Measurements from ENCODE around the gene ZRANB1.
A peak's percentile ranks its signal among the peaks of the same experiment; 100 is the strongest.
"Not testable (repeated sequence)": the region's sequence is repeated elsewhere in the genome, so short reads cannot be mapped to it uniquely, and the experiment has no call there.

ZRANB1 gene

DNA sequence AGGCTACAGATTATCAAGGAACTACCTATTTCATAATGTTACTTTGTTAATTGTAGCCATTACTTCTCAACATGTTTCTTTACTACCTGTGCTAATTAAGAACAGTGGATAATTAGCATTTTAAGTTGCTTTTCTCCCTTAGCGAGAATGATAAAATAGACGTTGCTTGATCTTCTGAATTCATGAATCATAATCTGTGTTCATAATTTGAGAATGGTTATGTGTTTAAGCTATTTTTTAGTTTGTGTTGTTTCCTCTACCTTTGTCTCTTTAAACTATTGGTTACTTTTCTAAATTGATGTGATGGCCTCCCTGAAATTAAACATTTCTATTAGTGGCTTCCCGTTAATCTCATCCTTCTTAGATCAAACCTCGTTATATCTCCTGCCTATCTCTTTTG is at the start of gene ZRANB1:
ZRANB1 (plus strand) TSS at position 301 of the 400 bp plus-strand sequence. CDS start 371 bp downstream, outside the sequence.
- DNase-seq: no peak

- DNase-seq: no peak
These were observed 49.0 kb upstream of the ZRANB1 start for GRCh38 chr10:124892905-124893304.

GRCh38 chr10:124894569-124895215 is 47.2 kb upstream of the ZRANB1 start:
- no peak for DNase-seq

GRCh38 chr10:124896751-124897150 is 45.2 kb upstream of the ZRANB1 start:
- DNase-seq: no peak

DNA sequence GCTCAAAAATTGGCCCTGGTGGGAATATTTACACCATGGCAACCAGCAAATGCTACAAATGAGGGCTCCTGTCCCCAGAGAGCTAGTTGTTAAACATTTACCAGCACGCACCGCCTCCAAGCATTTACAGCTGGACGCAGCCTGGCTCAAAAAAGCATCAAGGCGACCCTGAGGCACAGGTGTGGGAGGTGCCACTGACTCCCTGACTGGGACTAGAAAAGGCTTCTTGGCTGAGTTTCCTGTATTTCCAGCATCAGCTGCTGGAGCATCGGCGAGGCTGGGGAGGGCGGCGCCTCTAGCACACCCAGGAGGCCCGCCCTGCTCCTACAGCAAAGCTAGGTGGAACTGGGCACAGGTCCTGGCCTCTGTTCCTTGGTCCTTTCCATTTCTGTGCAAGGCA is 43.5 kb upstream of the ZRANB1 start:
- no peak for DNase-seq

DNA sequence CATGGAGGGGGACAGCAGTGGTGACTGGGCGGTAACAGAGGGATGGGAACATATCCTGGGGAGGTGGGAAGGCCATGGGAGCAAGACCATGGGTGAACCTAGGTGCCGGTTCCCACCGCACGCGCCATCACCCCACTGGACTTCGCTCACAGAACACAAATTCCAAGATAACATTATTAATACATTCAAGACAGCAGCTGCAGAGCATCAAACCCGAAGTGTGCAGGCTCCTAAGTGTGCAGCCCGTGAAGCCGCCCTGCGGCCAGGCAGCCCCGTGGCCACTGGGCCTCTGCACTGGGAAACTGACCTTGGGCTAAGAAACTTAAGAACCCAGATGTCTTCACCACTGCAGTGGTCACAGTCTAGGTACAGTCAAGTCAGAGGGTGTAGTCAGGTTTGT is 42.8 kb upstream of the ZRANB1 start:
- DNase-seq: no peak

DNA sequence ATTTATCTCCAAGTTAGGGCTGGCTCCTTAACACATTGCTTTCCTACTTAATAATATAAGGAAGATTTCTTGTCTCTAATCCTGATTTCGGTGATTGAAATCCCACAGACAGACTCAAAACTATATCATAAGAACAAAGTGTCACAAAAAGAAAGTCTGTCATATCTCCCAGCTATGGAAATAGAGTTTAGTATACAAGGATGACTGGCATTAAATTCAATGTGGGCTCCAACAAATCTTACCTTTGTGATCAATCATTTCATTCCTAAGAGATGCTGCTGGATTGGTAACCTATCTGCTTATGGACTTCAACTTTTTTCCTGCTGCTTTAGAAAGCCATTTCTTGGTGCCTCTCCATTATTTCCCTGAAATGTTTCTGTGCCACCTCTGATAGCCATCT is 39.5 kb upstream of the ZRANB1 start:
- DNase-seq: no peak

- no peak for DNase-seq
These were observed 38.8 kb upstream of the ZRANB1 start for GRCh38 chr10:124903111-124903510.

- no peak for DNase-seq
These were observed 37.1 kb upstream of the ZRANB1 start for GRCh38 chr10:124904796-124905195.

DNA sequence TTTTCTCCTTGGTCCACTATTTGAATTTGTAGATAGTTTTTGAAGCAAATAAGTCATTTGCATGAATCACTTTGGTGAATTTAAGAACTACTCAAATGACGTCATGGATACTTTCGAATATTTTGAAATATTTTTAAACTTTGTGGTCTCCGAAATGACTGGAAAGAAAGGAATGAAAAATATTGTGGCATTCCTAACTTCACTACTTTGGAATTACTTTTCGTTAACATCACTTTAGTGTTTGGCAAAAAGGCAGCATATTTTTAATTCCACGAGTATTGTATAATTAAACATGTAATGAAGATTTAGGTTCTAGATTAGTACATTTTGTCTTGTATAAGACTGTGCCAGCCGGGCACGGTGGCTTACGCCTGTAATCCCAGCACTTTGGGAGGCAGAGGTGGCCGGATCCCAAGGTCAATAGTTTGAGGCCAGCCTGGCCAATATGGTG is 35.3 kb upstream of the ZRANB1 start:
- DNase-seq: no peak

DNA sequence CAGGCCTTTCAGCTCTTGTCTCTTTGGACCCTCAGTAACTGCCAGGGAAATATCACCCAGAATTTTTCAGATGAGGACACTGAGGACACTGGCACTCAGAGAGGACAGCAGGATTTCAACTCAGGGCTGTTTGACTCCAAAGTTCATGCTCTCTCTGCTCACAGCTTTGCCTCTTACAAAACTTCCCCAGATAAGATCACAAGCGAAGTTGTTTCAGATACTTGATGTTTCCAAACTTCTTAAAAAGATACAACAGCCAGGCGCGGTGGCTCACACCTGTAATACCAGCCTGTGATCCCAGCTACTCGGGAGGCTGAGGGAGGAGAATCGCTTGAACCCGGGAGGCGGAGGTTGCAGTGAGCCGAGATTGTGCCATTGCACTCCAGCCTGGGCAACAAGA is 32.4 kb upstream of the ZRANB1 start:
- no peak for DNase-seq

GRCh38 chr10:124911124-124912067 is 30.5 kb upstream of the ZRANB1 start:
- no peak for DNase-seq

DNA sequence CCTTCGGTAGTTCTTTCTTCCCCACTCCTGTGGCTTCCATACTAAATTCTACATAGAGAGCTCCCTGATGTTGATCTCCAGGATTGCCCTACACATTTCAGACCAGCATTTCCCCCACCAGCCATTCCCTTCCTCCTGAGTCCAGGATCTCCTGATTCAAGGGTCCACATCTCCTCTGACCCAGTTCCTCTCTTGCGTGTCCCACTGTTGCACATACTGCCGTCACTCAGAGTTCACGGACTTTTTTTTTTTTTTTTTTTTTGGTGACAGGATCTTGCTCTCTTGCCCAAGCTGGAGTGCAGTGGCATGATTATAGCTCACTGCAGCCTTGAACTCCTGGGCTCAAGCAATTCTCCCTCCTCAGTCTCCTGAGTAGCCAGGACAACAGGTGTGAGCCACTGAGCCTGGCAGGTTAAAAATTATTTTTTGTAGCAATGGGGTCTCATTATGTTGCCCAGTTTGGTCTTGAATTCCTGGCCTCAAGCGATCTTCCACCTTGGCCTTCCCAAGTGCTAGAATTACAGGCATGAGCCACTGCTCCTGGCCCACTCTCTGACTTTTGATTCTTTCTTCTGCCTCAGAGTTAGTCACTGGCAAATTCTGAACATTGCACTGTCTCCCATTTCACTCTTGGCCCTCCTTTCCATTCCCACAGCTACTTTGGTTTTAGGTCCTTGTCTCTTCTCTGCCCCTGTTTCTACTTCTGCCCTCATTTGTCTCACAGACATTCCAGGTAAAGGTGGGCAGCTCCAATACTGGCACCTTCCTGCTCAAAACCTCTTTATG is 29.6 kb upstream of the ZRANB1 start:
- DNase-seq: no peak

DNA sequence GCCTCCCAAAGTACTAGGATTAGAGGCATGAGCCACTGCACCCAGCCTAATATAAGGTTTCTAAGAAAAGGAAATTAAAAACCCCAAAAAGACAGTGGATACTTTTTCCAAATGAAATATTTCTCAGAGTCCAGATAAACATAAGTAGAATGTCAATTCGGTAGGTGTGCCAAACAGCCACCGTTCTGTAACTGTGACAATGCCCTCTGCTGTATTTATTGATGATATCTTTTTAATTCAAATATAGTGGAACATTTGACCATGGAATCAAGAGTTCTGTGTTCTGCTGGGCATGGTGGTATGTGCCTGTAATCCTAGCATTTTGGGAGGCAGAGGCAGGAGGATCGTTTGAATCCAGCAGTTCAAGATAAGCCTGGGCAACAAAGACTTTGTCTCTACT is 28.8 kb upstream of the ZRANB1 start:
- DNase-seq: no peak

GRCh38 chr10:124914398-124914797 is 27.5 kb upstream of the ZRANB1 start:
- DNase-seq: not testable (repeated sequence)

DNA sequence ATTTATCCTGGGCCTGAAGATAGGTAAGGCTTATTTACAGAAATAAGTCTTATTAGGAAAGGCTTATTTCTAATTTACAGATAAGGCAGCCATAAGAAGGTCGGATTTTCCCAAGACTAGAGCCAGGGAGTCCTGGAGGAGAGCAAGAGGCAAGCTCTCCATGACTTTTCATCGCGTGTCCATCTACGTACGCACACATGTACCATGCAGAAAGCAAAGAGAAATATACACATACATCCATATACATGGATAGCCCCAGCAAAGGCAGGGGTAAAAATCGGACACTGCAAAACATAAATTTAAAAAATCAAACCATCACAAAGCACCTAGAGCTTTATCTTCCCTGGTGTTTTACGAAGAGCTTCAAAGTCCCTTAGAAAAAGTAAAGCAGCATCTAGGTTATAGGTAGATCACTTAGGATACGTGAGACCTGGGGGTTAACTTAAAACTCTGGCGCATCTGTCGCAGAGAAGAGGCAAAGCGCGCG is 25.8 kb upstream of the ZRANB1 start:
- DNase-seq: no peak

- DNase-seq: peak; percentile 85
These were observed 25.1 kb upstream of the ZRANB1 start for GRCh38 chr10:124916585-124917427.

- DNase-seq: no peak
These were observed 24.3 kb upstream of the ZRANB1 start for GRCh38 chr10:124917428-124918190.

DNA sequence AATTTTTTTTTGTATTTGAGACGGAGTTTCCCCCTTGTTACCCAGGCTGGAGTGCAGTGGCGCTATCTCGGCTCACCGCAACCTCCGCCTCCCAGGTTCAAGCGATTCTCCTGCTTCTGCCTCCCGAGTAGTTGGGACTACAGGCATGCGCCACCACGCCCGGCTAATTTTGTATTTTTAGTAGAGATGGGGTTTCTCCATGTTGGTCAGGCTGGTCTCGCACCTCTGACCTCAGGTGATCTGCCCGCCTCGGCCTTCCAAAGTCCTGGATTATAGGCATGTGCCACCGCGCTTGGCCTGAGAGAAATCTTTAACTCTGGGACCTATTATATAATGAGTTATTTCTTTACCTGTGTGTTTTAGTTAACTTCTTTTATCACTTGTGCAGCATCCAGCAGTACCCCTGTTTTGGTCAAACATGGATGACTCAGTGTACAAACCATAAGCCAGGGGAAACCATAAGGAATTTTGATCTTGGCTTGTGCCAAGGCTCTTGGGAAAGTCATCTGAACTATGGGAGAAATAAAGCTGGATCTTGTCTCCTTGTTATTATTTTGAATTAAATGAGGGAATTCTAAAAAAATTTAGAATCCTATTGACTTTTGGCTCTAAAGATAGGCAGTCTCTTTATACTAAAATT is 23.6 kb upstream of the ZRANB1 start:
- DNase-seq: no peak

DNA sequence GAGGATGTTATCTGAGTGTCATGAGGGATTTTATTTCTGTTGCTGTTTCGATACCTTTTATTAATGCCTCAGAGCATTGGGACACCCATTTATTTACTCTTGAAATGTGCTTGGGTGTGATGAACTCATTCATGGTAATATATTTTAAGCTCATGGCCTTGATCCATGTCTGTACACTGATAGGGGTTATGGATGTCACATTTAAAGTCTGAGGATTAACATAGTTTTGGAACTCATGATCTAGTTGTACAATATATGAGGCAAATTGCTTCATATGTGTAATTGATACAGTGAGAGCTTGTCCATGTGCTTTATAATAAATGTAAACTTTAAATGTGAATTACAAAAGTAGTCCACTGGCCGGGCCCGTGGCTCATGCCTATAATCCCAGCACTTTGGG is 23.0 kb upstream of the ZRANB1 start:
- DNase-seq: no peak

GRCh38 chr10:124921261-124921660 is 20.7 kb upstream of the ZRANB1 start:
- no peak for DNase-seq
